GM12865 (cell line): ENCODE data around the gene CACNA2D1.

Experiments
- DNase-seq: peaks from one replicate; pipeline ENCODE4 v3.0.0; 2010; ENCODE audit warnings: low read depth
- H3K4me3 ChIP-seq: 2 replicates; pipeline ENCODE4 v1.5.1; 2011; ENCODE audit warnings: mild to moderate bottlenecking, low read depth, low read length, control low read depth
- CTCF ChIP-seq: IDR thresholded peaks from 2 replicates; pipeline ENCODE4 v1.5.1; 2011; ENCODE audit warnings: low read length, control low read depth, low read depth, inconsistent platforms; ENCODE audit not compliant: insufficient read depth; ENCODE audit errors: missing control alignments

CACNA2D1 gene

DNA sequence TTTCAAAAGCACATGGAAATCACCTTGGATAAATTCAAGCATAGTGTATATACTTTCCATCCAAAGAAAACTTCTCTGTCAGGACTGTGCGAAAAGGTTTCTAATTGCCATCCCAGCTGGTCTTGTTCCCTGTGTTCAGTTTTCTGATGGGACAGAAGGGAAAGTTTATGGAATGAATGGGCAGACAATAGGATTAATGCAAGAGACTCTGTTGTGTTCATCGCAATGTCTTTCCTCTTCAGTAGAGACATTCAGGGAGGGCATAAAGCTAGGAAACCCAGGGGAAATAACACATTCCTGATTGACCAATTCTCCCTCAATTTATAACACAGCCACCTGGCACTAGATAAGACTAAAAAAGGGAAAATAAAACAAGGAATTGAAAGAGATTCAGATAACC, 78.9 kb downstream of the CACNA2D1 start:
- DNase-seq: no peak
- no peak for TF ChIP-seq CTCF
- H3K4me3 ChIP-seq: no peak overlapping the region

- no peak overlapping the region for H3K4me3 ChIP-seq
- no peak for TF ChIP-seq CTCF
- DNase-seq: no peak
Measured at GRCh38 chr7:82364048-82364447, 79.5 kb downstream of the CACNA2D1 start.

DNA sequence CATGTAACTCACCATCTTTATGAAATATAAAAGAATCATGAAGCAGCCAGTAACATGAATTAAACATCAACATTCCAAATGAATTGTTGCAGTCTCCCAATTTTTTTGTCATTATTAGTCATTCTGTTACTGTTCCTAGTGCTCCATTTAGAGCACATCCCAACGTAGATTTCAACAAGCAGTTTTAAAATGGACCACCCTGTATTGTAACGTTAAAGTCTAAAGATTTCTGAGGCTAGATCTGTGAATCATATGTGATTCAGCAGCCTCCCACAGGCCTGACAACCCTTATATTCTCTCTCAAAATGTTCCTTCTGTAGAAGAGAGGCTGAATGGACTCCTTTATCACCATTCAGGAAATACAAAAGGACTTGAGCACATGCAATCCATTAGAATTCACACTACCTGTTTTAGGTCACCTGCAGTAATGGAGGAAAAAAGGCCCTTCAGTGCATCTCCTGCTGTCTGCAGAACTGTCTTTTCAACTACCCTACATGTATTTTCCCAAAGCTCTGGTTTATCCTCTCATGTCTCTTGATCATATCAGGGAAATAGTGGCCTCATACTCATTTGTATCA, 81.4 kb downstream of the CACNA2D1 start:
- H3K4me3 ChIP-seq: no peak overlapping the region
- DNase-seq: no peak
- TF ChIP-seq CTCF: no peak

DNA sequence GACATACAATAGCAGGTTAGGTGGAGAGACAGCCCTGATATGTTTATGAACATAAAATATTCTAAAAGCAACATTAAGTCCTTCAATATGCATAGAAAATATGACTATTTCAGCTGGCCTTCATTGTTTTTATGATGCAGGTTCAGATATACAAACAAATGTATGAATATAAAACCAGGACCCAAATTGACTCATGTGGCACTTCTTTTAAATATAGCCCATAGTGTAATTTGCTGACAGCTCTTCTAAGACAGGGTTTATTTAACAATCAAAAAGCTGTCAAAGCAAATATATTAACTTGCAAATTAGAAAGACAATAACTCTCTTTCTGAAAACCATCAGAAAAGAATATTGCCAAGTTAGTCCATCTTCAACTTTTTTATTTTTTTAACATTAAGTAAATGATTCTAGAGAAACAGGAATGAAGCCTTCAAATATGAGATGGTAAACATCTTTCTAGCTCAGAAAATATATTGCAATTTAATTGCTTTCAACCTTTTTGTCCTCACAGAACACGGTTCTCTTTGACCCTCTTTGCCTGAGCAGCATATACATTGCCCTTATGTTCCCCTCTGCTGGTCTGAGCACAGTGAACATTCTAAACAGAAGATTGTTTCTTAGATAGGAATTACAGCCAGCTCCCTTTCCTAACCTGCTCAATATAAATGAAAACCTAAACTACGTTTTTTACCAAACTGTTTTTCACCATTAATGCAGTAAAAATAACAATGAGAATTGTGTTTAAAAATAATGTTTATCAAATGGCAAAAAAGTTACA, 82.8 kb downstream of the CACNA2D1 start:
- no peak overlapping the region for H3K4me3 ChIP-seq
- TF ChIP-seq CTCF: no peak
- DNase-seq: no peak

GRCh38 chr7:82359426-82359825, 84.2 kb downstream of the CACNA2D1 start:
- TF ChIP-seq CTCF: no peak
- no peak overlapping the region for H3K4me3 ChIP-seq
- DNase-seq: no peak

GRCh38 chr7:82358923-82359322, 84.7 kb downstream of the CACNA2D1 start:
- TF ChIP-seq CTCF: no peak
- no peak for DNase-seq

GRCh38 chr7:82358009-82358578, 85.5 kb downstream of the CACNA2D1 start:
- no peak for DNase-seq
- TF ChIP-seq CTCF: no peak
- no peak overlapping the region for H3K4me3 ChIP-seq

More at GRCh38 chr7:82358923-82359322, 84.7 kb downstream of the CACNA2D1 start:
- H3K4me3 ChIP-seq: no peak overlapping the region
